ENCODE data around the gene CA11.

Gene CA11

DNA sequence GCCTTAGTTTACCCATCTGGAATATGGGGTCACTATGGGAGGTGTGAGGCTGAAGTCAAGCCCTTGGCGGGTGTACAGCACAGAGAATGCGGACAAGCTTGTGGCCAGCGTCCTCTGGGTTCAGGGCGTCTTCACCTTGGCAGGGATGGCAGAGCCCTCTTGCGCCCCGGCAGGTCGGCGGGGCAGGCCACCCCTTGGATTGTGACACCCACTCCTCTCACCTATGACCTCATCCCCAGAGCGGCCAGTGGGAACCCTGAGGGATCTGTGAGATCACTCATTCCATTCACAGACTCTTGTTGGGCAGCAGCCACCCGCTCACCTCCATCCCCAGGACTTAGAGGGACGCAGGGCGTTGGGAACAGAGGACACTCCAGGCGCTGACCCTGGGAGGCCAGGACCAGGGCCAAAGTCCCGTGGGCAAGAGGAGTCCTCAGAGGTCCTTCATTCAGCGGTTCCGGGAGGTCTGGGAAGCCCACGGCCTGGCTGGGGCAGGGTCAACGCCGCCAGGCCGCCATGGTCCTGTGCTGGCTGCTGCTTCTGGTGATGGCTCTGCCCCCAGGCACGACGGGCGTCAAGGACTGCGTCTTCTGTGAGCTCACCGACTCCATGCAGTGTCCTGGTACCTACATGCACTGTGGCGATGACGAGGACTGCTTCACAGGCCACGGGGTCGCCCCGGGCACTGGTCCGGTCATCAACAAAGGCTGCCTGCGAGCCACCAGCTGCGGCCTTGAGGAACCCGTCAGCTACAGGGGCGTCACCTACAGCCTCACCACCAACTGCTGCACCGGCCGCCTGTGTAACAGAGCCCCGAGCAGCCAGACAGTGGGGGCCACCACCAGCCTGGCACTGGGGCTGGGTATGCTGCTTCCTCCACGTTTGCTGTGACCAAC lies 39.3 kb downstream of the CA11 start, which contains the start of gene SPACA4:
SPACA4 (plus strand) TSS at position 280 of the 896 bp plus-strand sequence; CDS start at position 517, 237 bp downstream.
- Histone ChIP-seq H2AFZ (ENCODE audit: low read length) (no peak within 1 kb of the TSS), H4K20me1 (ENCODE audit: insufficient read depth, low read length) (no peaks in the 10 kb centered on the region), H3K4me3 (ENCODE audit: low read depth, low read length, poor library complexity, severe bottlenecking) (no peak within 1 kb of the TSS), H3K36me3 (ENCODE audit: insufficient read depth, low read length) (no peaks in the 10 kb centered on the region), H3K9ac (ENCODE audit: low read length) (no peak within 1 kb of the TSS), H3K9me3 (ENCODE audit: low read length) (no peaks in the 10 kb centered on the region), H3F3A (ENCODE audit: insufficient read depth, low read length) (no peaks in the 10 kb centered on the region), H3K27ac (ENCODE audit: low read depth, low read length, poor library complexity, severe bottlenecking) (no peak within 1 kb of the TSS), H3K4me2 (ENCODE audit: low read length) (no peak within 1 kb of the TSS), H3K4me1 (ENCODE audit: insufficient read depth, low read length, severe bottlenecking) (peaks cover 8% of the 10 kb centered on the region), H3K79me2 (ENCODE audit: insufficient read depth, low read length) (no peaks in the 10 kb centered on the region), H3K27me3 (ENCODE audit: insufficient read depth, low read length) (no peaks in the 10 kb centered on the region), H3K9me2 (ENCODE audit: low read depth, low read length) (no peaks in the 10 kb centered on the region)
- TF ChIP-seq, protein P1, sequence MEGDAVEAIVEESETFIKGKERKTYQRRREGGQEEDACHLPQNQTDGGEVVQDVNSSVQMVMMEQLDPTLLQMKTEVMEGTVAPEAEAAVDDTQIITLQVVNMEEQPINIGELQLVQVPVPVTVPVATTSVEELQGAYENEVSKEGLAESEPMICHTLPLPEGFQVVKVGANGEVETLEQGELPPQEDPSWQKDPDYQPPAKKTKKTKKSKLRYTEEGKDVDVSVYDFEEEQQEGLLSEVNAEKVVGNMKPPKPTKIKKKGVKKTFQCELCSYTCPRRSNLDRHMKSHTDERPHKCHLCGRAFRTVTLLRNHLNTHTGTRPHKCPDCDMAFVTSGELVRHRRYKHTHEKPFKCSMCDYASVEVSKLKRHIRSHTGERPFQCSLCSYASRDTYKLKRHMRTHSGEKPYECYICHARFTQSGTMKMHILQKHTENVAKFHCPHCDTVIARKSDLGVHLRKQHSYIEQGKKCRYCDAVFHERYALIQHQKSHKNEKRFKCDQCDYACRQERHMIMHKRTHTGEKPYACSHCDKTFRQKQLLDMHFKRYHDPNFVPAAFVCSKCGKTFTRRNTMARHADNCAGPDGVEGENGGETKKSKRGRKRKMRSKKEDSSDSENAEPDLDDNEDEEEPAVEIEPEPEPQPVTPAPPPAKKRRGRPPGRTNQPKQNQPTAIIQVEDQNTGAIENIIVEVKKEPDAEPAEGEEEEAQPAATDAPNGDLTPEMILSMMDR (IDR thresholded peaks at IDR 0.05; ENCODE audit: low read length) = no peak
- no peak for TF ChIP-seq EZH2 (IDR thresholded peaks at IDR 0.05; ENCODE audit: borderline replicate concordance, low read length)

DNA sequence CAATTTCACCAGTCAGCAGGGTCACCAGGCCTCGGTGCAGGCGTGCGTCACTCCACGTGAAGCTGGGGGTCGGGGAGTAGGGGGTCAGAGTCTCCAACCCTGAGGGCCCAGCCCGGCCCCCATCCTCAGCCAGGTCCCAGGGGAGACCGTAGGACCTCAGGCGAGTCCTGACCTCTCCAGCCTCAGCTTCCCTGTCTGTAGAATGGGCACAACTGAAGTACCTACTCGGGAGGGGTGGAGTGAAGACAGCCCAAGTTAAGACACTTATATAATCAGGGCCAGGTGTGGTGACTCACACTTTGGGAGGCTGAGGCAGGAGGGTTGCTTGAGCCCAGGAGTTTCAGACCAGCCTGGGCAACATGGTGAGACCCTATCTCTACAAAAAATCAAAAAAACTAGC lies 42.1 kb downstream of the CA11 start:
- Histone ChIP-seq H3K4me1 (ENCODE audit: insufficient read depth, low read length, severe bottlenecking) (peaks cover 4% of the 10 kb centered on the region), H3K79me2 (ENCODE audit: insufficient read depth, low read length) (no peaks in the 10 kb centered on the region), H3K27ac (ENCODE audit: low read depth, low read length, poor library complexity, severe bottlenecking) (no peak overlapping the region), H3K36me3 (ENCODE audit: insufficient read depth, low read length) (no peaks in the 10 kb centered on the region; the same call in 1 of the 2 replicates), H3K9me2 (ENCODE audit: low read depth, low read length) (no peaks in the 10 kb centered on the region), H4K20me1 (ENCODE audit: insufficient read depth, low read length) (no peaks in the 10 kb centered on the region), H3K9me3 (ENCODE audit: low read length) (no peaks in the 10 kb centered on the region), H3K27me3 (ENCODE audit: insufficient read depth, low read length) (no peaks in the 10 kb centered on the region; the same call in 1 of the 2 replicates), H3F3A (ENCODE audit: insufficient read depth, low read length) (no peaks in the 10 kb centered on the region), H3K9ac (ENCODE audit: low read length) (no peak overlapping the region), H3K4me3 (ENCODE audit: low read depth, low read length, poor library complexity, severe bottlenecking) (no peak overlapping the region), H3K4me2 (ENCODE audit: low read length) (no peak overlapping the region), H2AFZ (ENCODE audit: low read length) (no peak overlapping the region)
- no peak for TF ChIP-seq EZH2 (IDR thresholded peaks at IDR 0.05; ENCODE audit: borderline replicate concordance, low read length)
- TF ChIP-seq, protein P1 (IDR thresholded peaks at IDR 0.05; ENCODE audit: low read length) = no peak

DNA sequence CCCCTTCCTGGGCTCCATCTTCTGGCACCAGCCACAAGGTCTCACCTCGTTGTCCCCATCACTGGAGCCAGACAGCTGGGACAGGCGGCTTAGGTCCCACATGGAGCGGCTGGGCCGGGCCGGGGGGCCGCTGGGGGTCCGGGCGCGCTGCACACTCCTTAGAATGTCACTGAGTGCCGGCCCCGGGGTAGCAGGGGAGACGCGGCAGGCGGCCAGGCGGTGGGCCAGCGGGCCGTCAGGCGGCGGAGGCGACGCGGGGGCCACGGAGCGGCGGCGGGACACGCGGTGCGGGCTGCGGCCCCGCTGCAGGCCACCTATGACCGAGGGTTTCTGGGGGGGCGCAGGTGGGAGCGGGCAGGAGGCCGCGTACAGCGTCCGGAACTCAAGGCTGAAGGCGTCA lies 42.5 kb downstream of the CA11 start:
- H3K9me3 ChIP-seq (ENCODE audit: low read length) = no peaks in the 10 kb centered on the region
- no peaks in the 10 kb centered on the region for H4K20me1 ChIP-seq (ENCODE audit: insufficient read depth, low read length)
- H2AFZ ChIP-seq (ENCODE audit: low read length) = no peak overlapping the region
- H3K79me2 ChIP-seq (ENCODE audit: insufficient read depth, low read length) = no peaks in the 10 kb centered on the region
- TF ChIP-seq, protein P1 (IDR thresholded peaks at IDR 0.05; ENCODE audit: low read length) = no peak
- no peak overlapping the region for H3K9ac ChIP-seq (ENCODE audit: low read length)
- H3K9me2 ChIP-seq (ENCODE audit: low read depth, low read length) = no peaks in the 10 kb centered on the region
- H3K4me2 ChIP-seq (ENCODE audit: low read length) = no peak overlapping the region
- no peaks in the 10 kb centered on the region for H3F3A ChIP-seq (ENCODE audit: insufficient read depth, low read length)
- H3K4me1 ChIP-seq (ENCODE audit: insufficient read depth, low read length, severe bottlenecking) = peaks cover under 1% of the 10 kb centered on the region
- H3K27ac ChIP-seq (ENCODE audit: low read depth, low read length, poor library complexity, severe bottlenecking) = no peak overlapping the region
- H3K27me3 ChIP-seq (ENCODE audit: insufficient read depth, low read length) = no peaks in the 10 kb centered on the region; the same call in 1 of the 2 replicates
- H3K4me3 ChIP-seq (ENCODE audit: low read depth, low read length, poor library complexity, severe bottlenecking) = no peak overlapping the region
- H3K36me3 ChIP-seq (ENCODE audit: insufficient read depth, low read length) = no peaks in the 10 kb centered on the region; the same call in 1 of the 2 replicates

Data from OCI-LY1 (cell line).